ENCODE measurements around the gene ZBTB20. TPM values are rescaled to one million over a fixed set of nuclear protein-coding genes. Genes with fewer than 3 reads are reported as not detected.

ZBTB20 gene
- 7.2 and 27.9 TPM in 2 replicates for total RNA-seq

GRCh38 chr3:115146418-115147328, at the start of gene ZBTB20:
ZBTB20 (minus strand) TSS chr3:115147288.

DNA sequence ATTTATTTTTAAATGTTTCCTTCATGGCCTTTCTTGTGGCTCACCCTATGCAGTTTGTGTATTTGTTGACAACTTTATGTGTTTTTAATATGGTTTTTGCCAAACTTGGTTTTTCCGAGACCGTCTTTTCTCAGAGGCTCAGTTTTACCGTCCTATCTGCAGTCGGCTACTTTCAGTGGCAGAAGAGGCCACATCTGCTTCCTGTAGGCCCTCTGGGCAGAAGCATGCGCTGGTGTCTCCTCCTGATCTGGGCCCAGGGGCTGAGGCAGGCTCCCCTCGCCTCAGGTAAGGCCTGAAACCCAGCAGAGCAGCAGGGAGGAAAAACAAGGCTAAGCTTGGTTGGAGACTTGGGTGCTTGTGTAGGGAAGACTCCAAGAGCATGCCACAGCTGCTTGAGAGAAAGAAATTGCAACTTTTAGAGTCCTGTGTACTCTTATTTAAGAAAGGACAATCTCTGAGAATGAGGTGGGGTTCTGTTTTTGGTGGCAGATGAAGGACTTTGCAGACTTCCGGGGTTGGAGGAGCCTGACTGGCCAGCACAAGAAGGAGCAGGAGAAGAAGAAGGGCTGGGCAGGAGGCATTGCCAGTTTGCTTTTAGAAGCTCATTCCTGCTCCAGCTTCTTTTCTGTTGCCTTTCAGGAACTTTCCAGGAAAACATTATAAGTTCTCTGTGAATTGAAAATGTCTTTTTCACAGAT, 853.1 kb downstream of the ZBTB20 start, which contains the start of gene TIGIT:
Gene TIGIT (plus strand): TSS at position 191 of the 698 bp plus-strand sequence. CDS start 34 bp downstream, at position 225.

Small RNAs within 50 kb of the gene (small RNA-seq; reads per million reads assigned to genes)
- 1.8 reads per million, percentile 75 among the genes with 10 or more reads in this experiment for gene MIR4796
